Measurements from ENCODE around the gene ADM5. TPM values are rescaled to one million over a fixed set of nuclear protein-coding genes. Genes with fewer than 3 reads are reported as not detected.
A peak's percentile ranks its signal among the peaks of the same experiment; 100 is the strongest.

Gene ADM5
- total and polyA plus RNA-seq, 10 of the 15 experiments (the other 5 are each of a cell fraction or from before 2014, with no cell fraction given): 0.05 to 6.0 (median 1.2) TPM; not detected in 1

- TF ChIP-seq KLF5 (IDR thresholded peaks at IDR 0.05; ENCODE audit: partially characterized antibody) (no peak), NR2C1 (IDR thresholded peaks at IDR 0.05) (0 out of 2 replicates have a peak, but pooled peaks have one; percentile 26), SUPT20H (IDR thresholded peaks at IDR 0.05; ENCODE audit: borderline replicate concordance, control insufficient read depth, low read depth, low read length) (no peak), POLR2A (IDR thresholded peaks at IDR 0.05; ENCODE audit: low read depth, low read length) (peak; percentile 74), NR2F1 (conservative IDR thresholded peaks at IDR 0.05) (0 out of 2 replicates have a peak, but pooled peaks have one; percentile 14), SMC3 (IDR thresholded peaks at IDR 0.05; ENCODE audit: borderline replicate concordance, low read length) (no peak), FOXM1 (IDR thresholded peaks at IDR 0.05; ENCODE audit: low read depth, low read length) (no peak), MLLT1 (IDR thresholded peaks at IDR 0.05) (peak; percentile 59), BCL11A (IDR thresholded peaks at IDR 0.05; ENCODE audit: low read depth, low read length) (no peak), RB1 (IDR thresholded peaks at IDR 0.05; ENCODE audit: borderline replicate concordance) (0 out of 2 replicates have a peak, but pooled peaks have one; percentile 17), SREBF1 (IDR thresholded peaks at IDR 0.05; ENCODE audit: low read length) (no peak), YY1 (IDR thresholded peaks at IDR 0.05; ENCODE audit: low read depth, low read length) (peak; percentile 7; the same call in 1 of the 2 replicates), CHD2 (IDR thresholded peaks at IDR 0.05; ENCODE audit: borderline replicate concordance, low read depth, low read length) (no peak), KDM1A (IDR thresholded peaks at IDR 0.05; ENCODE audit: borderline replicate concordance) (no peak), CHD1 (IDR thresholded peaks at IDR 0.05; ENCODE audit: low read depth, low read length) (no peak), PKNOX1 (IDR thresholded peaks at IDR 0.05) (peak; percentile 40; the same call in 1 of the 2 replicates), RUNX3 (IDR thresholded peaks at IDR 0.05; ENCODE audit: low read length) (peak; percentile 83), NFYA (IDR thresholded peaks at IDR 0.05; ENCODE audit: borderline replicate concordance, low read depth, low read length) (no peak), SP1 (IDR thresholded peaks at IDR 0.05; ENCODE audit: low read depth, low read length) (peak; percentile 76), IRF3 (IDR thresholded peaks at IDR 0.05) (no peak), ELK1 (IDR thresholded peaks at IDR 0.05; ENCODE audit: low read depth, low read length) (peak; percentile 100), POLR2AphosphoS5 (IDR thresholded peaks at IDR 0.05; ENCODE audit: low read length) (0 out of 2 replicates have a peak, but pooled peaks have one; percentile 30), MXI1 (IDR thresholded peaks at IDR 0.05; ENCODE audit: low read depth, low read length) (peak; percentile 64), BHLHE40 (IDR thresholded peaks at IDR 0.05; ENCODE audit: borderline replicate concordance in 1 of 2, low read depth in 2 of 2, low read length in 1 of 2) (peak; percentile 43 to 57; a peak in 2 of 4 replicates), SUZ12 (IDR thresholded peaks at IDR 0.05; ENCODE audit: unreplicated experiment) (no peak), LARP7 (IDR thresholded peaks at IDR 0.05) (no peak)
Observed at GRCh38 chr19:49665351-49666119, 23.9 kb upstream of the ADM5 start, which contains the start of the genes BCL2L12 and IRF3 (continued).
